GM12873 (cell line): ENCODE data around the gene COG4.

Source experiments
- TF ChIP-seq, protein P1 (sequence below): IDR thresholded peaks from 2 replicates; pipeline ENCODE4 v1.5.1; 2012; ENCODE audit warnings: low read depth, mild to moderate bottlenecking, moderate library complexity, low read length, control low read depth; ENCODE audit not compliant: insufficient read depth; ENCODE audit errors: missing control alignments

COG4 gene

DNA sequence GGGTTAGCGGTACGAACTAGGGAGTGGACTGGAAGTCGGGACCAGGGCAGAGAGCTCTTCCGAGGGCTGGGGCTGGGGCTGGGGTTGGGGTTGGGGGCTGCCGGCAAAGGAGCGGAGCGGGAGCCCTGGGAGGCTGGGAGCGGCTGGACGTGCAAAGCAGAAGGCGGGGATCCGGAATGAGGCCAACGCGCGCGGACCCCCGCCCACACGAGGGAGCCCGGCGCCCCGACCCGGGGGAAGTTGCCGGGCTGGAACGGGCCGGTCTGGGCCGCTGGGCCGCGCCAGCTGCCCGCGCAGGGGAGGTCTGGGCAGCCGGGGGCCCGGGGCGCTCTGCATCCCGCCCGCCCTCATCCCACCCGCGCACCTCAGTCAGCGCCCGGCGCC is 84.8 kb downstream of the COG4 start:
- TF ChIP-seq, protein P1, sequence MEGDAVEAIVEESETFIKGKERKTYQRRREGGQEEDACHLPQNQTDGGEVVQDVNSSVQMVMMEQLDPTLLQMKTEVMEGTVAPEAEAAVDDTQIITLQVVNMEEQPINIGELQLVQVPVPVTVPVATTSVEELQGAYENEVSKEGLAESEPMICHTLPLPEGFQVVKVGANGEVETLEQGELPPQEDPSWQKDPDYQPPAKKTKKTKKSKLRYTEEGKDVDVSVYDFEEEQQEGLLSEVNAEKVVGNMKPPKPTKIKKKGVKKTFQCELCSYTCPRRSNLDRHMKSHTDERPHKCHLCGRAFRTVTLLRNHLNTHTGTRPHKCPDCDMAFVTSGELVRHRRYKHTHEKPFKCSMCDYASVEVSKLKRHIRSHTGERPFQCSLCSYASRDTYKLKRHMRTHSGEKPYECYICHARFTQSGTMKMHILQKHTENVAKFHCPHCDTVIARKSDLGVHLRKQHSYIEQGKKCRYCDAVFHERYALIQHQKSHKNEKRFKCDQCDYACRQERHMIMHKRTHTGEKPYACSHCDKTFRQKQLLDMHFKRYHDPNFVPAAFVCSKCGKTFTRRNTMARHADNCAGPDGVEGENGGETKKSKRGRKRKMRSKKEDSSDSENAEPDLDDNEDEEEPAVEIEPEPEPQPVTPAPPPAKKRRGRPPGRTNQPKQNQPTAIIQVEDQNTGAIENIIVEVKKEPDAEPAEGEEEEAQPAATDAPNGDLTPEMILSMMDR, result no peak

DNA sequence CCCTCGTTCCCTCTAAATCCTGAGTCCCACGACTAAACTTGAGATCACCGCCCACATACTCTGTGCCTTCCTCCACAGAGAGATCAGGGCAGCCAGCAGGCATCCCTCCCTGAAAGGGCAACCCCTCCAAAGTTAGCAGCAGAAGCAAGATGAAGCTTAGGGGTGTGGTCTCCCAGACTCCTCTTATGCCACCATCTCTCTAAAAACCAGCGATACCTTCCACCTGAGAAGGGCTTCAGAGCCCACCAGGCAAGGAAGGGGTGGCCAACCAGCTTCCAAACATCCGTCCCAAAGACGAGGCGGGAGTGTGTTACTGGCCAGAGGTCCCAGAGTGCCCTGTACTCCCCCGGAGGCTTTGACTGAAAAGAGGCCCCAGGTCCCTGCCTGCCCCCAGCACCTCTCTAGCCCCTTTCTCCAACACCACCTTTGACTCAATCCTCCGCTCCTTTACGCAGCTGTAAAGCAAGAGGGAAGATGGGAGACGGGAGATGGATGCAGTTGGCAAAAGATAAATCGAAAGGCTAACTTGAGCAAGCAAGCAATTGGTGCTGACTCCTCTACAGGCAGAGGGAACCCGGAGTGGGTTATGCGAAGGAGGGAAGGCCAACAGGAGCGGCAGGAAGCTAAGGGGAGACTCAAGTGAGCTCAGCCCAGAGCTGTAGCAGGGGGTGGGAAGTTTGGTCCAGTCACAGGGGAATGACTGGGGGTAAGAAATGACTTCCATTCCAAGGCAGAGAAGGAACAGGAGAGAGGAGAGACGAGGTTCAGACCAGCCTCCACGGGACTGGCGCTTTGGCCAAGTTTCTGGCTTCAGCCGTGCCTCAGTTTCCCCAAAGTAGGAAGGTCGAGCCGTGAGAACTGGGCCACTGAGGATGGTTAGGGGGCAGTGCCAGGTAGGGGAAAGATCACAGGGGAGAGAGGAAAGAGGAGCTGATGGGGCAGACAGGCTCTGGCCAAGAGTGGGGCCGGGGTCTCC is 85.5 kb downstream of the COG4 start:
- TF ChIP-seq, protein P1, result no peak

DNA sequence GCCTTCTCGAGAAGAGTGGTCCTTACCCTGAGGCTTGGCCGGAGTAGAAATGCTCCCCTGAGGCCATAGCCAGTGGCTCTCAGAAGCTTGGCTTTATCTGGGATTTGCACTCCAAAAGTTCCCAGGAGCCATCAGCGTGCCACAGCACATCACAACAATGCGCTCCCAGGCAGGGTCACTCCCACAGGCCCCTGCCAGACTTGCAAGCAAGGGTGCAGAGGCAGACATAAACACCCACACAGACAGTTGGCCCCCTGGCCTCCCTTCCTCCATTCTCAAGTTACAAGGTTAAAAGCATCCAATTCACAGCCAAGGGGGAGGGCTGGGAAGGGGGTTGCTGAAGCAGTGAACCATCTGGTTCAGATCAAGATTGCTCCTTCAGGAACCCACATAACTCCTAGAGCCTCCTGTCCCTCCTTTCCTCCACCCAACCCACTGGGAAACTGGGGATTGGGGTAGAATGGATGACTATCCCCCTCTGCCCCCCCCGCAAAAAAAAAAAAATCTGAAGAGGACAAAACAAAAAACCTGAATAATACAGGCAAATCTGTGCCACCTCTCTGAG is 86.3 kb downstream of the COG4 start:
- TF ChIP-seq, protein P1, result no peak

DNA sequence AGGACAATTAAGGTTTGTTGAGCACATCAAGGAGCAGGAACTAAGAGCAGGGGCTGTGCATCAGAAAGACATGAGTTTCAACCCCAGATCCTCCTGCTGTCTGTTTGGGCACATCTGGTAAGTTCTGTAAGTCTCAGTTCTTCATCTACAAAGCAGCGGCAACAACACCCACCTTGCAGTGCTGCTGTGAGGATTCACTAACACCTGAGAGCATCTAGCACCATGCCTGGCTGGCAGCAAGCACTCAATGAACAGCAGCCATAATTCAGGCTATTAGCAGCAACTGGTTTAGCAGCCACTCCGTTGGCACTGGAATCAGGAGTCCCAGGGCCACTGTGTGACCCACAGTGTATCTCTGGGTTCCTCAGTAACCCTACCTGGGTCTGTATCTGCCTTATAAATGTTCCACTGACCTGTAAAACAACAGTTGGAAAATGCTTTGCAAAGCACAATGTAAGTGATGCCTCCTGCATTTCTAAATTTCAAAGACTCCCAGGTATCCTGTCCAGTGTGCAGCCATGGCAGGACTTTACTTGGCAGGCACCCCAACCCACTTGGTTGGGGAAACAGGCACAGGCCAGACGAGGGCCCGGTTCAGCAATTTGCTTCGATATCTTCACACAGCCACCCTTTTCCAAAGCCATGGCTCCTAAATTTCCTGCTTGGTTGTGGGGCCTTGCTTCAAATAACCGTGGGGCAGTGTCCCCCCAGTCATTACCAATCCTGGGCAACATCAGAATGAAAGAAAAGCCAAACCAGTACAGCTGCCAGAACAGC is 88.7 kb downstream of the COG4 start:
- TF ChIP-seq, protein P1, result no peak

DNA sequence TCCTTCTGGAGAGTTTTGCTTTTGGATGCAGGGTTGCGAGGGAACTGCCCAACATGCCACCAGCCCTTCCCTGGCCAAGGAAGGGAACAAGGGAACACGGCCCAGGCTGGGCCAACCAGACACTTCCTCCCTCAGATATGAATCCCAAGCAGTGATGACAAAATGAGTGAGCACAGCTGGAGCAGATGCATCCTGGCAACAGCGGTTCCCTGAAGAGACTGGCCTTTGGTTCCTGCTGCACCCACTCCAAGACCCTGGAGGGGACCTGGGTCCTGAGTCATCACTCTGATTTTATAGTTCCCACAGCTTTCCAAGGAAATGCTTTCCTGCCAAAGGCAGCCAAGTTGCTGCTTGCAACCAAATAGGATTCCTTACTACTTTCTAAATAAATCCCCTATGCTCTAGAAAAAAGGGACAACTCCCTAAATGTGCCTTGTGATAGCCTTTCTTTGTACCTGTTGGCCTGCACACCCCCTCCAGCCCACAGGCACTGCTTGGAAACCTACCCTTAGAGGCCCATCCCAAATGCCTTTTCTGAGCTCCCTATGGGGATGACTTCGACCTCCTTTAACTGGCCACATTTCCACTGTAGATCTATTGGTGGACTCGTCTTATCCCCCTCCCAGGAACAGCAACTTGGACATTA is 89.8 kb downstream of the COG4 start:
- TF ChIP-seq, protein P1, result no peak

DNA sequence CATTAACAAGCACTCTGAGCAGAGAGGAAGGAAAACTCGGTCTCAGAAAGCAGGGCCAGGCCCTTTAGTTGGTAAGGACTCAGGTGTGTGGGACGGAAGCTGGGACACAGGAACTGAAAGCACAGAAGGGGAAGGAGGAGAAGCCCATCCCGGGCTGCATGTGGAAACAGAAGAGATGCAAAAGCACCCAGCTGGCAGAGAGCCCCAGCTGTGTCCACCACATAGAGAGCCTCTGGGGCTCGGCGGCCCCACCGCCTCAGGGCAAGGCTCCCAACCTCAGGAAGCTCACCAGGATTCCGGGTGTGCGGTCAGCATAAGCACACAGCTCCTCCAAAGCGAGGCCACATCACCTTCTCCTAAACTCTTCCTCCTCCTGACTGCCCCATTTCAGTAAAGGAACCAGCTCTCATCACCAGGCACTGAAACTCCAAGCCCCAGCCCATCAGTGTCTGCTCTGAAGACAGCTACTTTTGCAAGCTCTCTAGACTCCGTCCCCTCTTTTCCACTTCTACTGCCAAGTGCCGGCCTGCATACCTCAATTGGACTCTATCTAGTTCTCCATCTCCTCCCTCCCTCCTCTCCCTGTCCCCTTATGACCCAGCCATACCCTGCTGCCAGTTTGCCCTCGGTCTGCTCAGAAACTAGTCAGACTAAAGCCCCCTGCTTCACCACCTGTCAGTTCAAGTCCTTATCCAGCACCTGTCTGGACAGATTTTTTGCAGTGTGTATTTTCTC is 90.5 kb downstream of the COG4 start:
- TF ChIP-seq, protein P1, result no peak
